ENCODE results near the gene TNRC6C.
"Not testable (repeated sequence)": the region's sequence is repeated elsewhere in the genome, so short reads cannot be mapped to it uniquely, and the experiment has no call there.

The TNRC6C gene

GRCh38 chr17:78137392-78138203, 179.1 kb downstream of the TNRC6C start:
- no peak for DNase-seq (ENCODE audit: low read depth)

GRCh38 chr17:78138204-78139060, 179.9 kb downstream of the TNRC6C start:
- no peak for DNase-seq (ENCODE audit: low read depth)

- not testable (repeated sequence) for DNase-seq (ENCODE audit: low read depth)
These were observed 181.3 kb downstream of the TNRC6C start for GRCh38 chr17:78139861-78140168.

GRCh38 chr17:78140169-78141051, 181.9 kb downstream of the TNRC6C start:
- peak; percentile 18 for DNase-seq (ENCODE audit: low read depth)

- DNase-seq (ENCODE audit: low read depth) = no peak
These were observed 183.1 kb downstream of the TNRC6C start for GRCh38 chr17:78141437-78142118.

- peak; percentile 51 for DNase-seq (ENCODE audit: low read depth)
These were observed 183.8 kb downstream of the TNRC6C start for GRCh38 chr17:78142119-78142861.

- DNase-seq (ENCODE audit: low read depth) = no peak
These were observed 185.0 kb downstream of the TNRC6C start for GRCh38 chr17:78143214-78144146.

GRCh38 chr17:78144147-78144719, 185.7 kb downstream of the TNRC6C start:
- DNase-seq (ENCODE audit: low read depth) = no peak

GRCh38 chr17:78144736-78145641, 186.5 kb downstream of the TNRC6C start:
- DNase-seq (ENCODE audit: low read depth) = no peak

- no peak for DNase-seq (ENCODE audit: low read depth)
These were observed 188.0 kb downstream of the TNRC6C start for GRCh38 chr17:78146471-78146869.

- DNase-seq (ENCODE audit: low read depth) = no peak
These were observed 188.4 kb downstream of the TNRC6C start for GRCh38 chr17:78146881-78147280.

- no peak for DNase-seq (ENCODE audit: low read depth)
These were observed 189.0 kb downstream of the TNRC6C start for GRCh38 chr17:78147315-78147998.

- DNase-seq (ENCODE audit: low read depth) = no peak
These were observed 189.9 kb downstream of the TNRC6C start for GRCh38 chr17:78148286-78149016.

GRCh38 chr17:78151514-78152008, 193.1 kb downstream of the TNRC6C start:
- DNase-seq (ENCODE audit: low read depth) = no peak

GRCh38 chr17:78154903-78155811, 196.7 kb downstream of the TNRC6C start:
- DNase-seq (ENCODE audit: low read depth) = no peak
